BJ (cell line): Measurements from ENCODE around the gene KCNQ5. TPM values are rescaled to one million over a fixed set of nuclear protein-coding genes. Genes with fewer than 3 reads are reported as not detected.

ENCODE experiments used
- CTCF ChIA-PET: fragments of 350-600 bp; formaldehyde crosslinking; extraction: SDS; loops from one replicate; lab custom pipeline; 2021; ENCODE audit warnings: antibody characterized with exemption, inconsistent platforms; lab: Yijun Ruan, JAX
- POLR2A ChIA-PET: fragments of 300-600 bp; sonication (Branson Sonifier 250); formaldehyde crosslinking; extraction: SDS; loops from one replicate; lab custom pipeline; 2021; ENCODE audit warnings: antibody characterized with exemption; lab: Charles Lee
- DNase-seq: peaks from one replicate; pipeline ENCODE4 v3.0.0-alpha.2; 2011; ENCODE audit warnings: low read depth
- H3K27me3 ChIP-seq: 2 replicates; pipeline ENCODE4 v1.6.0; 2011; ENCODE audit warnings: low read length; ENCODE audit not compliant: control insufficient read depth, insufficient read depth
- H3K36me3 ChIP-seq: 2 replicates; pipeline ENCODE4 v1.5.1; 2011; ENCODE audit warnings: low read length; ENCODE audit not compliant: control insufficient read depth, insufficient read depth
- H3K4me3 ChIP-seq: 2 replicates; pipeline ENCODE4 v1.5.1; 2011; ENCODE audit warnings: low read depth, mild to moderate bottlenecking, control low read depth, low read length
- CTCF ChIP-seq: IDR thresholded peaks from 2 replicates; pipeline ENCODE4 v1.5.1; 2011; ENCODE audit warnings: low read depth, mild to moderate bottlenecking, control low read depth, inconsistent platforms, low read length, moderate library complexity; ENCODE audit not compliant: insufficient read depth
- polyA plus RNA-seq: library from polyadenylated mRNA; depleted of rRNA; stranded (reverse); fragments of >200 nt; gene quantifications from 2 replicates; pipeline ENCODE4 v1.2.3, GENCODE V29; 2011

Gene KCNQ5
- polyA plus RNA-seq, 1 experiment: 1.4 TPM

- DNase-seq: no peak
- ChIA-PET POLR2A (no interaction called here), CTCF (interaction anchor here (1.2 kb wide), 1 partner anchor 10 kb away, joined by 4 read pairs; no protein-coding TSS in a partner anchor)
- H3K36me3 ChIP-seq: no peaks in the 10 kb centered on the region
- TF ChIP-seq CTCF: no peak
- H3K27me3 ChIP-seq: no peaks in the 10 kb centered on the region
- H3K4me3 ChIP-seq: no peak overlapping the region
These were observed 102.7 kb downstream of the KCNQ5 start for GRCh38 chr6:72724545-72724944.

DNA sequence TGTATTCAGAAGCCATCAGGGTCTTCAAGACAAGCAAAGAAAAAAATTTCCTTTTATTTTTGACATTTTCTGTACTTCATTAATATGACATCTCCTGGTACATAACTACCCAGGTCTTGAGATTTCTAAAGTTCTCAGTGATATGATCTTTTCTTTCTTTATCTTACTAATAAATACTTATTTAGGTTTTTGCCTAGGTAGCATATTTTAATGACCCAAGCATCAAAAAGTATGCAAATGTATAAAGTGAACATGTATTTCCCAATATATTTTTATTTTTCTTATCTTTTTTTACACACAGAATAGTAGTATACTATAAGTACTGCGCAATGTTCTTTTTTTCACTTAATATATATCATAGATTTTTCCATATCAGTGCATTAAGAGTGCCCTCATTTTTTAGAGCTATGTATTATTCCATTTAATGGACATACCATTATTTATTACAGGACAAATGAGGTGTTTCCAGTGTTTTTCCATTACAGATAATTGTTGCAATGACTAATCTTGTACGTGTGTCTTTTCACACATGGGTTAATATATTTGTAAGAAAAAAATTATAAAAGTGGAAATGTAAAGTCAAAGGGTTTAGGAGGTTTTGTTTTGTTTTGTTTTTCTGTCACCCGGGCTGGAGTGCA lies 107.0 kb downstream of the KCNQ5 start:
- no peaks in the 10 kb centered on the region for H3K27me3 ChIP-seq
- DNase-seq: no peak
- ChIA-PET CTCF (no interaction called here), POLR2A (no interaction called here)
- no peaks in the 10 kb centered on the region for H3K36me3 ChIP-seq
- H3K4me3 ChIP-seq: no peak overlapping the region
- no peak for TF ChIP-seq CTCF

DNA sequence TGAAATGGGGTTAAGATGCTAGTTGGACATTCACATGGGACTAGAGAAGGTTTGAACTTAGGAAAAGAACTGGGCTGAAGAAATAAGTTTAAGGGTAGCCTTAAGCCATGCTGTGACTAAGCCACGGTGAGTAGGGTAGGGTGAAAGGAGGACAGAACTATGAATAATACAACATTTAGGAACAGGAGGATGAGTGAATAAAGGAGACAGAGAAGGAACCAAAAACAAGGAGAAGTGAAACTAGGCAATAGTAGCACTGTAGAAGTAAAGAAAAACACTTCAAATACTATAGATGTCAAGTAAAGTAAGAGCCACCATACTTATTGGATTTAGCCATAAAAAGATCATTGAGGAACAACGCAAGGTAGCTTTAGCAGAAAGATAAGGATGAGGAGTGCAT lies 111.2 kb downstream of the KCNQ5 start:
- POLR2A ChIA-PET: no interaction called here

GRCh38 chr6:72738091-72738490 lies 116.2 kb downstream of the KCNQ5 start:
- DNase-seq: no peak
- TF ChIP-seq CTCF: no peak
- H3K27me3 ChIP-seq: no peaks in the 10 kb centered on the region
- no peak overlapping the region for H3K4me3 ChIP-seq
- ChIA-PET POLR2A (no interaction called here), CTCF (no interaction called here)
- H3K36me3 ChIP-seq: no peaks in the 10 kb centered on the region

More for the DNA sequence above, 111.2 kb downstream of the KCNQ5 start:
- Histone ChIP-seq H3K36me3 (no peaks in the 10 kb centered on the region), H3K27me3 (no peaks in the 10 kb centered on the region), H3K4me3 (no peak overlapping the region)
- no peak for TF ChIP-seq CTCF
- no peak for DNase-seq
- CTCF ChIA-PET: interaction anchor here (0.6 kb wide), 1 partner anchor 252 kb away, joined by 3 read pairs; no protein-coding TSS in a partner anchor

GRCh38 chr6:72739368-72739779 lies 117.5 kb downstream of the KCNQ5 start:
- CTCF ChIA-PET: no interaction called here
- no peak for DNase-seq
- TF ChIP-seq CTCF: no peak
- Histone ChIP-seq H3K27me3 (no peaks in the 10 kb centered on the region), H3K36me3 (no peaks in the 10 kb centered on the region), H3K4me3 (no peak overlapping the region)
- POLR2A ChIA-PET: no interaction called here
